Stimulated activated CD8-positive, alpha-beta memory T cell treated with anti-CD3 and anti-CD28 coated beads, Interleukin-2, amount 100 ng/mL, for 1 hour (primary cell): ENCODE data around the gene ARHGEF38.
"Not testable (repeated sequence)": the region's sequence is repeated elsewhere in the genome, so short reads cannot be mapped to it uniquely, and the experiment has no call there.

ENCODE experiments used
- DNase-seq, 2 donors: peaks; one replicate each; pipeline ENCODE4 v3.0.0-alpha.2; 2020; ENCODE audit warnings: low read depth in 2 of 2

Gene ARHGEF38

DNA sequence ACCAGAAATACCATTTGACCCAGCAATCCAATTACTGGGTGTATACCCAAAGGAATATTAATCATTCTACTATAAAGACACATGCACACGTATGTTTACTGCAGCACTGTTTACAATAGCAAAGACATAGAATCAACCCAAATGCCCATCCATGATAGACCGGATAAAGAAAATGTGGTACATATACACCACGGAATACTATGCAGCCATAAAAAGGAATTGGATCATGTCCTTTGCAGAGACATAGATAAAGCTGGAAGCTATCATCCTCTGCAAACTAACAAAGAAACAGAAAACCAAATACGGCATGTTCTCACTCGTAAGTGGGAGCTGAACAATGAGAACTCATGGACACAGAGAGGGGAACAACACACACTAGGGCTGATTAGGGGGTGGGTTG, 57.4 kb downstream of the ARHGEF38 start:
- DNase-seq: not testable (repeated sequence)

DNA sequence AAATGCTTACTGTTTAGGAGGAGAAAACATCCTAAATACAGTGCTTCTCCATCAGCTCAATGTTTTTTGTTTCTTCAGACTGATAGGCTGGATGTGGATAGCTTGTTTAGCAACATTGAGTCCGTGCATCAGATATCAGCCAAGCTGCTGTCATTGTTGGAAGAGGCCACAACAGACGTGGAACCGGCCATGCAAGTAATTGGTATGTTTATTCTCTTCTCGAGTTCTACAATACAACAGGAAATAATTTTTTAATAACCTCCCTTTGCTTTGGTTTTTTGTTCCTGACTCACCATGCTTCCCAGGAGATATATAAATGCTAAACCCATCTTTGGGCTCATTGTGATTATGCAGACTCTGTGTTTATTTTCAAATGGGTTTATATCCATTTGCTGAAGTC, 60.9 kb downstream of the ARHGEF38 start:
- no peak for DNase-seq

DNA sequence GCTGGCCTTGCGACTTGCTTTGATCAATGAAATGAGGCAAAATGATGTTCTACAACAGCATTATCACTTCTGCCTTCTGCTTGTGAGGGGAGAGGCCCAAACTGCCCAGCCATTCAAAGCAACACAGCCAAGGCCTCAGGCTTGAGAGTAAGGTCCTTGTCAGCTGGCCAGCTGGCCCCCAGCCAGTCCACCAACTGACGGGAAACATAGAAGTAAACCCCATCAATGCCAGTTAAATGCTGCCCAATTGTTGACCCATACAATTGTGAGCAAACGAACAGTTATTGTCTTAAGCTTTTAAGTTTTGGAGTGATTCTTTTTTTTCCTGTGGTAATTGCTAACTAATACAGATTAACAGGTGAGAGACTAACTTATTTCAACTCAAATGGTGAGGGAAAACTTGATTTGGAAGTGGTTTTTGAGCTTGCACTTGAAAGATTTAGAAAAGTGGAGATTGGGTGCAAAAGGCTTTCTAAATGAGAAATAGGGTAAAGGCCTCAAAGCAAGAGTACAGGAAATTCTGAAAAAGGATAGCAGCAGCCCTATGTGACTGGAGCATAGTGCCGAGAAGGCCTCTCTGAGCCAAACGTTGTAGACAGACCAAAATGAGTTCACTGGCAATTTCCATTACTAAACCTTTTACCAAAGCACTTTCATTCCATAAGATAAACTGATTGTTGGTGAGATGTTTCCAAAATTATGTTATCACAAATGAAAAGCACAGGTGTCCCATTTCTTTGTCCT, 66.9 kb downstream of the ARHGEF38 start:
- no peak for DNase-seq

DNA sequence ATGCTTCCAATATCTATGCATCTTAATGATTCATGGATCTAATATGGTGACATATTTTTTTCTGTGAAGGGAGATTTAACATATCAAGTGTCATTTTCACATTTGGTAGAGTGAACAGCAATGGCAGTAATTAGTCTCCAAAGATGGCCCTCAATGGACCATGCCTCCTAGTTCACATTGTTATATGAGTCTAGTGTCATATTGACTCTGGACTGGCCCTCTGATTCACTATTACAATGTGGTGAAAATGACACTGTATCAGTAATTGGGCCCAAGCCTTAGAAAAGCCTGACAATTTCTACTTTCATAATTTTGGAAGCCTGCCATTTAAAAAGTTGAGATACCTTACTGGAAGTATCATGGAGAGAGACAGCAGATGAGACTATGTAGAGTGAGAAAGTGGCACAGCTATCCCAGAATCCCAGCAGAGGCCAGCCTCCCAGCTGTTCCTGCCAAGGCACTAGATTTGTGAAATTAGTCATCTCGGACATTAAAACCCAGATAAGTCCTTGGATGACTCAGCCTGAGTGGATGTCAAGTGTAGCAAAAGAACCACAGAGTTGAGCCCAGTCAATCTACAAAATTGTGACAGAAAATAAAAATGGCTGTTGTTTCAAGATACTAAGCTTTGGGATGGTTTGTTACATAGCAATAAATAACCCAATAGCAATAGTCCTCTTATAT, 68.4 kb downstream of the ARHGEF38 start:
- DNase-seq: no peak

DNA sequence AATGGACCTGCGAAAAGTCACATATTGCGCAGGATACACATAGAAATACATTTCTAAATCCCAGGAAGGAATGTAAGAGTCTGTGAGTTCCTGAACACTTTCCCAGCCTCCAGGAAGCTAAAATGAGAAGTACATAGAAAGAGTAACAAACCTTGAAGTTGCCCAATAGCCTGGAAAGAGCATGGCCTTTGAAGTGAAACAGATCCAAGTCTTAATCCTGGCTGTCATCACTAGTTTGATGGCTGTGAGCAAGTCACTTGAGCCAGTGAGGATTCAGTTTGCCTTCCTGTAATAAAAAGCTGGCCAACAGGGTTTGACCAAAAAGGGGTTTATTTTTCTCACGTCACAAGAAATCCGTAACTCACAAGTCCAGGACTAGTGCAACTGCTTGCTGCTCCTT, 69.8 kb downstream of the ARHGEF38 start:
- no peak for DNase-seq

DNA sequence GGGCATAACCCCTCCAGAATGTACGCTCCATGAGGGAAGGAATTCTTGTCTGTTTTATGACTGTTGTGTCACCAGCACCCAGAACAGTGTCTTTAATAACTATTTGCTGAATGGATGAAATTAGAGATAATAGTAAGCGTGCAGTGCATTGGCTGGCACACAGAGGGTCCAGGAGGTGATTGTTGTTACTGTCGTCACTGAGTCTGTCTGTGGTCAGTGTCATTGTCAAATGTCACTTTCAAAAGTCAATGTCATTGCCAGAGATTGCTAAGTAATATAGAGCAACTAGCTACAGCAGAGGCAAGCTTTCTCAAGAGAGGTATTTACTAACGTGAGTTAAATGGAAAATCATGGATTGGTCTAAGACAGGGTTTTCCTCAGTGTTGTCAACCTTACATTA, 70.7 kb downstream of the ARHGEF38 start:
- no peak for DNase-seq

DNA sequence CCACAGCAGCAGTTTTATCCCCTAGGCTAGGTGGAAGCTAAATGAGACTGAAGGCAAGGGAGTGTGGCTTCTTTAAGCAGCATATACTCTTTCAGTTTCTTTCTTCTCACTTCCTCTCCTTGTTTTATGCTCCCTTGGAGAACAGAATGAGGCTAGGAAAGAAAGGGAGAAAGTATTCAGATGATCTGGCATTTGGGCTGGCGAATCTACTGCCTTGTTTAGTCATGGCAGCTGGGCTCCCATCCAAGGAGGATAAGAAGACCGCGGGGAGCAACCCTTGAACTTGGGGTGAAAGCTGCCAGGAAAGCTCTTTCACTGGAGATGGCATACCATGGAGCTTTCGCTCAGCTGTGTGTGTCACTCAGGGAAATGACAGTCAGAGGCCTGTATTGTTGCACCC, 72.1 kb downstream of the ARHGEF38 start:
- no peak for DNase-seq

DNA sequence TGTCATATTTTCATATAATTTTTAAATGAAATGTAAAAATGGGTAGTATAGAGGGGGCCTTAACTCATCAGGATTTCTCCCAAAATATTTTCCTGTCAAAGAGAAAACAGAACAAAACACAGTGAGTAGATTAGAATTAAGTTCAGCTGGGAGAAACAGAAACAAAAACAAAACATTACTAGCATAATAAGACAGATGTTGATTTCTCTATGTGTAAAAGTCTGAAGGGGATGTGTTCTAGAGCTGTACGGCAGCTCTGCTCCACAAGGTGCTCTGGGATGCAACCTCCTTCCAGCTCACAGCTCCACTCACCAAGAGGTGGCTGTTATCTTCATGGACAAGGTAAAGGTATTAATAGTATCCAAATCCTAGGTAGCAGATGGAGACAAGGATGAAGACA, 72.8 kb downstream of the ARHGEF38 start:
- no peak for DNase-seq

DNA sequence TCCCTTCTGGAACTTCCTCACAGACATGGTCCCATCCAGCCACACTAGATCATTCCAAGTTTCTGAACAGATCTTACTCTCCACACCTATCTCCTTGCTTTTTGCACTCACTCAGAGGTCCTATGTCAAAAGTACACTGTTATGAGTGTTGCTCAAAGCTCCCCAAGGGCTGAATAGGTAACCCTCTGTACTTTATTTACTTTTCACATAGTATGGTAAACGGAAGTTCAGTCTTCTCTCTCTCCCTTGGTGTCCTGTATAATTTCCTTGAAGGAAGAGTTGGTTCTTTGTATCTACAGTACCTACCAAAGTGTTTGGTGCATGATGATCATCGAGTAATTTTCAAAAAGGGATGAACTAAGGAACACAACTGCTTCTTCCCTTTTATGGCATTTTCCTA, 74.4 kb downstream of the ARHGEF38 start:
- no peak for DNase-seq

DNA sequence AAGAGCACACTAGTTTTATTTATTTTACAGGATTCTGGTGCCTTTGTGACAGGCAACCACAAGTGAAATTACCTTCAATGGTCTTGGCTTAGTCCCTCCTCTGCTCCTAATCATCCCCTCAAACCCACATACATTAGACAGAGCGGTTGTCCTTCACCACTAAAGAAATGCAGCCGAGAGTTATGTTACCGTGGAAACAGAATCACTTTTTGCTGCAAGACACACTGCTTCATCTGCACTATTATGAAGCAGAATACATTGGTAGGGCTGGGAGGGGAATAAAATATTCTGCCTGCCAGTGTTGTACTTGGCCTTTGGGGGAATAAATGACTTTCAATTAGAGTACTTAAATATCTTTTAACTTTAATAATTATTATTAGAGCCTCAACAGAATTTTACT, 75.2 kb downstream of the ARHGEF38 start:
- no peak for DNase-seq

DNA sequence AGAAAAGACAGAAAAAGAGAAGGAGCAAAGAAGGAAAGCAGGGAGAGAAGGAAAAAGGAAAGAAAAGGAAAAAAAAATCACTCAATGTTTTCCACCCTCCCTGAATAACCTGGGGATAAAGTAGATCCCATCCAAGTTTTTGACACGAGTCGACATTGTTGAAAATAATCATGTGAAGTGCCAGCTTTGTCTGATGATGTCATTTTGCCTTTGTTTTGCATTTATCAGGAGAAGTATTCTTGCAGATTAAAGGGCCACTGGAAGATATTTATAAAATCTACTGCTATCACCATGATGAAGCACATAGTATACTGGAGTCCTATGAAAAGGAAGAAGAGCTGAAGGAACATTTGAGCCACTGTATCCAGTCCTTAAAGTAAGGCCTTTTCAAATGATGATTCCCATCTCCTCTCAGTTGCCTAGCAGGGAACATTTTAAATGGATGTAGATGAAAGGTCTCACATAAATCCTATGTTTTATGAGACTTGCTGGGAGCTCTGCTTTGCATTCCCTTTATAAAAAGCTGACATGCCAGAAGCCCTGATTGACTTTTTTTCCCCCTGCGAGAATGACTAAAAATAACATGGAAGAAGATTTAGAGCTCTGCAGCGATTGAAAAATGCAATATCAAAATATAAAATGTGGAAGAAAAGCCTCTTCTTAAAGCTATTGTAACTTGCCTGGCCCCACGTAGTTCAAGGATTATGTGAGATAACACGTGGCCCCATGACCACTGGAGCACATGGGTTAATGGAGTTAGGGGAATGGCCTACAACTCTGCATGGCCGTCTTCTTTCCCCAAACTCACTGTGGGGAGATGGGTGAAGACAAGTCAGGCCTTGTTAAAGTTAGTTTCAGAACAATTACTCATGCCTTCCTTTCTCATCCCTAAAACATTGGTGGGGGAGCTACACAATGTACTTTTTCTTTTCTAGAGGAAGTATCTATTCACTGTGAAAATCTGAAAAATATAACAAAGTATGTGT, 78.5 kb downstream of the ARHGEF38 start:
- no peak for DNase-seq

DNA sequence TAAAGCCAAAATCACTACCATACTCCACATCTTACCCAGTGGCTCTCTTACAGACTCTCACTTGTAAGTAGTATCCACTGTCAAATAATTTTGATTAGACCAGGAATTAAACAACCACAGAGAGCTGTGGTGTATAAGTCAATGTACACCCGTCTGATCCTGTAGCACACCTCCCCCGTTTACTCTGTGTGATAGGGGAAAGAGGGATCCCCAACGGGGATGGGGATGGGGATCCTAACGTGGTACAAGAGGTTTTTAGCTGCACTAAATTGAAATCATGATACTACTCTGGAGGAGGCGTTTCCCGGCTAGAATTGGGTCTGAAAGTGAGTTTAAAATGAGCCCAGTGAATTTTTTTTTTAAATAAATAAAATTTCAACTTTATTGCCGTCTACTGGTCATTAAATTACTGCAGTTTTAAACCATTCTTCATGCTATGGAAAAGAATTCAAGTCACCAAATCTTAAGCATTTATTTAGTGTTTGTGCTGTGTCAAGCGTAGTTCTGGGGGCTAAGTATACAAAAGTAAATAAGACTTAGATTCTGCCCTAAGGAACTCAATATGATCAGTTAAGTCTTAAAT, 79.5 kb downstream of the ARHGEF38 start:
- no peak for DNase-seq

DNA sequence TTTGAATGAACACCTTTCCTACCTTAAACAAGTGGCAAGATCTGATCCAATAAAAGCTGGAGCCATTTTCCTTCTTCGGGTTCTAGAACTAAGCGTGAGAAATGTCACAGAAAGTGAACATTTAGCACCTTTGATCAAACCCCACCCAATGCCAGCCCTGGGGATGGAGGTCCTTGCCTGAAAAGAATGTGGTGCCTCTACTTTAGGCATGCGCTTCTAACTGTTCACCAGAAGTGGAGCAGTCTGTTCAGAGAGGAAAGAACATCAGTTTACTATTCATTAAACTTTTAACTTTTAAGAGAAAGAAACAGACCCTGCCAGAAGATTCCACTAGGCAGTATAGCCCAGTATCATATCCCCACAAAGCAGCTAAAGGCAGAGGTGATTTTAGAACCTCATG, 80.2 kb downstream of the ARHGEF38 start:
- no peak for DNase-seq

DNA sequence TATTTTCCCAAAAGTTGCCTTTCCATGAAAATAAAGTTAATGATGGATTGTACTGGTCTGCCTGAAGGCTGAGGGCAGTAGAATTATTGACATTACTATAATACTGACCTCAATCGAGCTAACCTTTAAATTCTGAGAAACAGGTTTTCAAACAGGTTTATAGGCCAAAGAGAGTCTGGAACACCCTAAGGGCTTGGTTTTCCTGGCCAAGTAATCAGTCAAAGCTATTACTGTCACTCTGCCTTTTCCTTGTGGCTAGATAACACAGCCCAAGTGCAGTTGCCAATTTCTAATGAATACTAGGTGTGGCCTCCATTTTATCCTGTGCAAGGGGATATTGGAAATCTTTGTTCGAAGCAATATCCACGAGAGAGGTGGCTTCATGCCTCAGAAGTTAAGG, 80.8 kb downstream of the ARHGEF38 start:
- DNase-seq: no peak

DNA sequence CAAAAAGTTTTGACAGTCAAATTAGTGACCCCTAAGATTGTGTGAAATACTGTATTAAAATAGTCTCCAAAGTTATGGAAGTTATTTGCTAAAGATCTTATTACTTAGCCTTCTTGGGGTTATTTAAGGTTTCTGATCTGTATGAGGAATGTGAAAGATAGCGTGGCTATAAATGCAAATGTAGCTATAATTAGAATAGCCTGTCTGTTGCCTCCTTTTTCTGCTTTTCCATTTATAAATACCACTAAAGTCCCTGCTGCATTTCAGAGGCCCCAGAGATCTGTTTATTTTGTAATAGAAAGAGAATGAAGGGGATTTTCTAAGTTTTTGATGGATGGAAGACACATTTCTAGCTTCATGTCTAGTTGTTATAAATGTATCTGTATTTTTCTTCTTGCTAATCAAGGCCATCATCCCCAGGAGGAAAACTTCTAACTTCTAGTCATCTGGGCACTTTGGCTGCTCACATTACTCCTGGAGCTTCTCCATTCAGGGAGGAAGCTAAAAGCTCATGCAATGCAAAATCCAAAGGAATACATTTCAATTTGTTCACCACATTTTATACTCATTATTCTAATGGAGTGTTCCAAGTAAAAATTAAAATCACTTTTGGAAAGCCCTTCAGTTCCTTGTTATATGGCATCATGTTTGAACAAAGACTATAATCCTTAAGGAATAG, 82.1 kb downstream of the ARHGEF38 start:
- no peak for DNase-seq

DNA sequence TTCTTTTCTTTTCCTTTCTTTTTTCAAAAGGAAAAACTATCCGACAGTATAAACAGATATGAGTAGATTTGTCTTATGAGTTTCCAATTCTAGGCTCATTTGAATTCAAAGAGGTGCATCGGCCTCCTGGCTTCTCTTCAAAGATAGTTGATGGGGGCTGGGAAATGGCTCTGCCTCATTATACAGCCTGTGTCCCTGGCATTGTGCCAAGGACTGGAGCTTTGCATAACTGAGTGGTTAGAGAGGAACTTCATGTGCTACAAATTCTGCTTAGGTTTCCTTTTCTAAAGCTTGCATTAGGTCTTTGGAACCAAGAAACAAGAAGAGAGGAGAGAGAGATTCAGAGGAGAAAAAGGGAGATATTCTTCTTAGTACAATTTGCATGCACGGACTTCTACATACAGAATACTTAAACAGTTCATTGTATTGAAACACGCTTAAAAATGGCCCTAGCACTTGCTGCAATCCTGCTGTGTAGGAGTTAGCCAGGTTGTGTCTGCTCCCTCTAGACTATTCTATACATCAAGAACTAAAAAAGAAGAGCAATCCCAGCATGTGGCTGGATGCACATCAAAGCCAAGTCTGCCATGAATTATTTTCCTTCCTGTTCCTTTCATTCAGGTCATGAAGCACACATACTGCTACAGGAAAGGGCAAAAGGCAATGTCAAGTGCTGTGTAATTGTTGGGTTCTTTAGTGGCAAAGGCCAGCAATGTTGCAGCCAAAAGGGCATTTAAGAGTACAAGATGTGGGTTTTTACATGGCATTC, 85.2 kb downstream of the ARHGEF38 start:
- no peak for DNase-seq

DNA sequence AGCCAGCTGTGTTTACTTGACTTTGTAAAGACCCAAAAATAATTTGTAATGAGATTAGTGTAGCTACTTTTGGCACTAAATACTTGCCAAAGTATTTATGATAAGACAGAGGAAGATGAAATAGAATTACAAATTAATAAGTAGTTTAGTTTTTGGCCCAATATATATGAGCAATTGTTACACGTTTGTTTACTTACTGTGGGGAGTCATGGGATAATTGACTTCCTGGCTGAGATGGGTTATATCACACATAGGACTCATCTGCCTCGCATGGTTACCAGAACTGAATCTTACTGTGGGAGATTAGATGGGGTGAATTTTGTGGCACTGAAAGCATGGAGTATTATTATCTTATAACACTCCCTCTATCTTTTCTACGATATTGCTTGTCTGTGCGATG, 89.4 kb downstream of the ARHGEF38 start:
- no peak for DNase-seq

DNA sequence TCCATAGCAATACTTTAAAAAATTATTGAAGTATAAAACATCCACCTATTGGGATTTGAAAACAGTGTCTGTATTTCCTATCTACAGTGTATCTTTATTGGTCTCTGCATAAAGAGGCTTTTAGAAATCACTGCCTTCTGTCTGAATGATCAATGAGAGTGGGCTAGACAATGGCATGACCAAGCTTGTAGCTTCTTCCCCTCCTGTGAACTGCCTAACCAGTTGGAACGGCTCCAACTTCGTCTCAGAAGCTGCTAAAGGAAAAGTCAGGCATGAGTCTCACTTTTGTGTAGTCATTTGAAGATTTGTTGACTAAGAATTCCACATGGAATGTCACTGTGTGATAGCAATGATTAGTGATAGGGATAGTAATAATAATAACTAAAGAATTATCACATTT, 91.8 kb downstream of the ARHGEF38 start:
- DNase-seq: no peak

DNA sequence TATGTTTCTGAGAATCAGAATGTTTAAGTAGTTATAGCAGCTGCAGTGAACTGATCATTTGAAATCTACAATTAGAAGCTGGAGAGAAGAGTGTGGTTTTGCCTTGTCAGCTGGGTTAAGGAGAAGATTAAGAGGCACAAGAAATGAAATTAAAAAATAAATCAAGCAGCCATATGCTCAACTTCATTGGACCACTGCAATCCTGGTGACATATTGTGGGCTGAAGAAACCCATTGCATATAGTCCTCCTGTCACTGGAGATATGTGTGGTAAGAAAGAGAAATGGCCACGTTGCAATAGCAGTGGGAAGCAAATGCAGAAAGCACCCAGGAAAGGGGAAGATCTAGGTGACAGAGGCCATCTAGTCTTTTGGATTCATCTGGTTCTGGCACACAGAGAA, 93.0 kb downstream of the ARHGEF38 start:
- DNase-seq: no peak

DNA sequence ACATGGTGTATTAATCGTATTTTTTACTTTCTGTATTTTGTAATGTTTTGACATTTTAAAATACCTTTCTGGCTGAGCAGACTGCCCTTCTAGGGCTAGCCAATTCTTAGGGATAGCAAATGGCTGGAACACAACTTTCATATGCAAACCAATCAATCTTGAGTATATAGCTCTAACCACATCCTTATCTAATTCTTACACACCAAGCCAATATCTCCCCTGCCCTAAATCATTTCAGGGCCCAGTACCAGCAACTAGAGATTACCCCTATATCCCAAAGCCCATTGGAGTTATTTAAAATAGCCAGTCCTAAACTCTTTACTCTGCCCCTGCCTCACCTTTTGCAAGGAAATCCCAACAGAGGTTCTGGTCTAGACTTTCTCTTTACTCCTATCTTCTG, 97.8 kb downstream of the ARHGEF38 start:
- no peak for DNase-seq

DNA sequence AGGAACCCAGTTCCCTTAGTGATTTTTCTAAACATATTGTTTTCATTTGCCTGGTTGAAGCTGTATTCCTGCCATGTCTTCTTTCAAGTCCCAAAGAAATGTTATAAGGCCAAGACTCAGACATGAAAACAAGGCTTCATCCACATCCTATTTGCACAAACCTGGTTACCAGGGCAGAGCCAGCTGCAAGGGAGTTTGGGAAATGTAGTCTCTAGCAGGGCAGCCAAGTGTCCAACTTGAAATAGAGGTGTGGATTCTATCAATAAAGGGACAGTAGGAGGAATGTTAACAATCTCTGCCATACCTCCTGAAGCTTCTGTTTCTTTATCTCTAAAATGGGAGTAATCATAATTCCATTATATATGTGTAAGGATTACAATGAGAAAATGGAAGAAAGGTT, 99.5 kb downstream of the ARHGEF38 start:
- no peak for DNase-seq
